AG10803 (cell line): ENCODE measurements around the gene UBE2D3.

Source experiments
- DNase-seq: peaks from one replicate; pipeline ENCODE4 v3.0.0; 2010; ENCODE audit warnings: low read depth
- H3K4me3 ChIP-seq: 2 replicates; pipeline ENCODE4 v1.5.1; 2011; ENCODE audit warnings: mild to moderate bottlenecking, low read length, control low read depth
- TF ChIP-seq, protein P1 (sequence below): conservative IDR thresholded peaks from 2 replicates; pipeline ENCODE4 v1.5.1; 2011; ENCODE audit warnings: mild to moderate bottlenecking, low read length, control low read depth, inconsistent platforms

UBE2D3 gene

DNA sequence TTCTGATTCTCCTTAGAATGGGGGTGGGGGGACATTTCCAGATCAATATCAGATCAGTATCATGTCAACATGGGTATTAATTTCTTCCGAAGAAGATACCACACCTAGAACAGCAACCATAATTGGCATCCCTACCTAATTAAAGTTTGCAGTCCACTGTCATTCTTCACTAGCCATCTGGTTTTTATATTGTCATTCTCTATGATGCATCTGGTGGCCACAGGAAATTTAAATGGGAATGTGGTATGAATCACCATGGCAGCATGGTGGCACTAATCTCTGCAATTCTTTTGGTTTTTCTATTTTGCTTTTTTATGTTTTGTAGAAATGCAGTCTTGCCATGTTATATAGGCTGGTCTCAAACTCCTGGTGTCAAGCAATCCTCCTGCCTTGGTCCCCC lies 16.6 kb upstream of the UBE2D3 start:
- H3K4me3 ChIP-seq, result no peak overlapping the region
- TF ChIP-seq, protein P1, sequence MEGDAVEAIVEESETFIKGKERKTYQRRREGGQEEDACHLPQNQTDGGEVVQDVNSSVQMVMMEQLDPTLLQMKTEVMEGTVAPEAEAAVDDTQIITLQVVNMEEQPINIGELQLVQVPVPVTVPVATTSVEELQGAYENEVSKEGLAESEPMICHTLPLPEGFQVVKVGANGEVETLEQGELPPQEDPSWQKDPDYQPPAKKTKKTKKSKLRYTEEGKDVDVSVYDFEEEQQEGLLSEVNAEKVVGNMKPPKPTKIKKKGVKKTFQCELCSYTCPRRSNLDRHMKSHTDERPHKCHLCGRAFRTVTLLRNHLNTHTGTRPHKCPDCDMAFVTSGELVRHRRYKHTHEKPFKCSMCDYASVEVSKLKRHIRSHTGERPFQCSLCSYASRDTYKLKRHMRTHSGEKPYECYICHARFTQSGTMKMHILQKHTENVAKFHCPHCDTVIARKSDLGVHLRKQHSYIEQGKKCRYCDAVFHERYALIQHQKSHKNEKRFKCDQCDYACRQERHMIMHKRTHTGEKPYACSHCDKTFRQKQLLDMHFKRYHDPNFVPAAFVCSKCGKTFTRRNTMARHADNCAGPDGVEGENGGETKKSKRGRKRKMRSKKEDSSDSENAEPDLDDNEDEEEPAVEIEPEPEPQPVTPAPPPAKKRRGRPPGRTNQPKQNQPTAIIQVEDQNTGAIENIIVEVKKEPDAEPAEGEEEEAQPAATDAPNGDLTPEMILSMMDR, result no peak
- DNase-seq, result peak; percentile 33

DNA sequence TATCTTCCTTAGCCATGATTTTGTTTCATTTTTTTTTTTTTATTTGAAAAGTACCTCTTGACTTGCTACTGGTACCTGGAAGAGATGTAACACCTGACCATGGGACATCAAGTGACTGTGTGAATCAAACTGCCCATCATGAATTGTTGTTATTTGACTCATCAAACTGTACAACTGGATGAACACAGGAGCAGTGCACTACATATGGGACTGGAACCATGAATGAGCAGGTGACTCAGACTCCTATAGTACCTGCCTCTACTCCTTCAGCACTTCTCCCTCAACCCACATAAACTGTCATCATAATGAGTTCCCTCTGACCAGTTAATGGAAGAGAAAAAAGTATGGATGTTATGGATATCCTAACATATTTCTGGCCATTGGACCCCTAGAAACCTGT lies 15.9 kb upstream of the UBE2D3 start:
- TF ChIP-seq, protein P1, result no peak
- DNase-seq, result no peak
- H3K4me3 ChIP-seq, result no peak overlapping the region

DNA sequence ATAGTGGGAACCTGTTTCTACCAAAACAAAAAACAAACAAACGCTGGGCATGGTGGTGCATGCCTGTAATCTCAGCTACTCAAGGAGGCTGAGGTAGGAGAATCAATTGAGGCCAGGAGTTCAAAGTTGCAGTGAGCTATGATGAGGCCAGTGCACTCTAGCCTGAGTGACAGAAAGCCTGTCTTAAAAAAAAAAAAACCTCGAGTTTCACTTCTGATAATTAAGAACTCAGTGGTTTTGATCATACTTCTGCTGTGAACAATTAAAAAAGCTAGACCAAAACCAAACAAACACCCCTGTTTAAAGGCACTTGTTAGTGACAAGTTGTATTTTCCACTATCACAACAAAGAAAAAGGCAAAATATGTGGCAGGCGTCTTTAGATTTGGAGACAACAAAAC lies 15.0 kb upstream of the UBE2D3 start:
- H3K4me3 ChIP-seq, result no peak overlapping the region
- TF ChIP-seq, protein P1, result no peak
- no peak for DNase-seq

DNA sequence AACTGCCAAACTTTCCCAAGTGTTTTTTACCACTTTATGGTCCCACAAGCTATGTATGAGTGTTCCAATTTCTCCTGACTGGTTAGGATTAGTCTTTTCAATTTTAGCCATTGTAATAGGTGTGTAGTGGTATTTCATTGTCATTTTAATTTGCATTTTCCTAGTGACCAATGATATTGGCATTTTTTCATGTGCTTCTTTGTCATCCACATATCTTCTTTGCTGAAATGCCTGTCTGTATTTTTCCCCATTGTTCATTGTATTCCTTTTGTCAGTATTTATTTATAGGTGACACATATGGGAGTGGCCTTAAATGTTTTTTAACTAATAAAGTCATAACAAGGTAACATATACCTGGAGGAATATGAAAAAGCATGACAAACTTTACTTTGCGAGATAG lies 9.2 kb upstream of the UBE2D3 start:
- H3K4me3 ChIP-seq, result no peak overlapping the region
- TF ChIP-seq, protein P1, result no peak
- DNase-seq, result no peak

DNA sequence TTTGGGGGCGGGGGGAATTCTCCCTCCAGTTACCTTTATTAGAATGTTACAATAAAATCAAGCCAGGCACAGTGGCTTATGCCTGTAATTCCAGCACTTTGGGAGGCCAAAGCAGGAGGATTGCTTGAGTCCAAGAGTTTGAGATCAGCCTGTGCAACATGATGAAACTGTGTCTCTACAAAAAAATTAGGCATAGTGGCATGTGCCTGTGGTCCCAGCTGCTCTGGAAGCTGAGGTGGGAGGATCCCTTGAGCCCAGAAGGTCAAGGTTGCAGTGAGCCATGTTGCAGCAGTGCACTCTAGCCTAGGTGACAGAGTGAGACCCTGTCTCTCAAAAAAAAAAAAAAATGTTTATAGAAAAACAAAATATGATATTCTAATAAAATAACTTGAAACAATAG lies 5.3 kb upstream of the UBE2D3 start:
- no peak for DNase-seq
- no peak overlapping the region for H3K4me3 ChIP-seq
- TF ChIP-seq, protein P1, result no peak

DNA sequence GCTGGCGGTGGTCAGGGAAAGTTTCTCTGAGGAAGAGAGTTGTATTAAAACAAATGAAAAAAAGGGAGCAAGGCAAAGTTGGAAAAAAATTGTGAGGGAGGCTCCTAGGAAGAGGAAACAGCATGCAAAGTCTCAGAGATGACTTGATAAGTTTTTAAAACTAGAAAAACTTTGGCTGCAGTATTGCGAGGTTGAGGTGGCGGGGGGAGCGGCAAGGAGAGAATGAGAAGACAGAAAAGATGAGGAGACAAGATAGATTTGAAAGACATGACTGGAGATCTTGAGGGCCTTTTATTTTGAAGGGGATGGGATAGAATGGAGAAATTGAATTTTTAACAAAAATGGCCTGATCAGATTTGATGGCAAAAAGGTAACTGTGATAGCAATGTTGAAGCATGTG lies 4.8 kb upstream of the UBE2D3 start:
- TF ChIP-seq, protein P1, result no peak
- DNase-seq, result no peak
- no peak overlapping the region for H3K4me3 ChIP-seq

DNA sequence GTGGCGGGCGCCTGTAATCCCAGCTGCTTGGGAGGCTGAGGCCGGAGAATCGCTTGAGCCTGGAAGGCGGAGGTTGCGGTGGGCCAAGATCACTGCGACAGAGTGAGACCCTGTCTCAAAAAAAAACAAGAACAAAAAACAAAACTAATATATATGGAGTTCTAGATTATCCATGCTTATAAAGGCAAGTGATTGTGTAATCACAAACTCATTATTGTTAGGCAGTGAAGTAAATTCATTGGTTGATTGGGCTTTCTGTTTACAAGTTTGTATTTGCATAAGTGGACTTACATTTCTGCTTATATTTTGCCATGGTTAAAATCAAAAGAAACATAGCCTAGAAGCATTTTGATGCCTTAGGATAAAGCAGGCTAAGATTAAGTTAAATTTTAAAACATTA lies 2.5 kb upstream of the UBE2D3 start:
- no peak overlapping the region for H3K4me3 ChIP-seq
- TF ChIP-seq, protein P1, result no peak
- DNase-seq, result no peak
